ENCODE measurements around the gene MESP2.

MESP2 gene

GRCh38 chr15:89818287-89818686, 42.2 kb downstream of the MESP2 start:
- POLR2A ChIA-PET: no interaction called here
- CTCF ChIA-PET: interaction anchor here (1.6 kb wide), 1 partner anchor 57 kb away, joined by 4 read pairs; no protein-coding TSS in a partner anchor

GRCh38 chr15:89820666-89821611, 44.8 kb downstream of the MESP2 start:
- no peak for DNase-seq (ENCODE audit: extremely low spot score)
- POLR2A ChIA-PET: no interaction called here
- no peak for TF ChIP-seq CTCF (IDR thresholded peaks at IDR 0.05; ENCODE audit: control extremely low read depth, extremely low read depth, low read depth, missing control alignments)
- CTCF ChIA-PET: no interaction called here

More at GRCh38 chr15:89818287-89818686, 42.2 kb downstream of the MESP2 start:
- TF ChIP-seq CTCF (IDR thresholded peaks at IDR 0.05; ENCODE audit: control extremely low read depth, extremely low read depth, low read depth, missing control alignments): no peak
- DNase-seq (ENCODE audit: extremely low spot score): no peak

- ChIA-PET CTCF (interaction anchor here (1.1 kb wide), 1 partner anchor 53 kb away, joined by 3 read pairs; no protein-coding TSS in a partner anchor), POLR2A (interaction anchor here (0.6 kb wide), 1 partner anchor 14 kb away, joined by 3 read pairs; no protein-coding TSS in a partner anchor)
- no peak for TF ChIP-seq CTCF (IDR thresholded peaks at IDR 0.05; ENCODE audit: control extremely low read depth, extremely low read depth, low read depth, missing control alignments)
- DNase-seq (ENCODE audit: extremely low spot score): no peak
These were observed 45.9 kb downstream of the MESP2 start for GRCh38 chr15:89822026-89822425.

GRCh38 chr15:89822611-89822950, 46.4 kb downstream of the MESP2 start:
- DNase-seq (ENCODE audit: extremely low spot score): no peak
- CTCF ChIA-PET: interaction anchor here (1.1 kb wide), 1 partner anchor 52 kb away, joined by 3 read pairs; no protein-coding TSS in a partner anchor
- POLR2A ChIA-PET: no interaction called here
- TF ChIP-seq CTCF (IDR thresholded peaks at IDR 0.05; ENCODE audit: control extremely low read depth, extremely low read depth, low read depth, missing control alignments): no peak

GRCh38 chr15:89822951-89823711, 47.0 kb downstream of the MESP2 start:
- ChIA-PET POLR2A (no interaction called here), CTCF (interaction anchor here (0.7 kb wide), 1 partner anchor 62 kb away, joined by 3 read pairs; no protein-coding TSS in a partner anchor)
- no peak for DNase-seq (ENCODE audit: extremely low spot score)
- no peak for TF ChIP-seq CTCF (IDR thresholded peaks at IDR 0.05; ENCODE audit: control extremely low read depth, extremely low read depth, low read depth, missing control alignments)

GRCh38 chr15:89823836-89824606, 47.9 kb downstream of the MESP2 start:
- no peak for TF ChIP-seq CTCF (IDR thresholded peaks at IDR 0.05; ENCODE audit: control extremely low read depth, extremely low read depth, low read depth, missing control alignments)
- ChIA-PET POLR2A (no interaction called here), CTCF (interaction anchor here (0.7 to 1.8 kb wide), 2 partner anchors 14 to 63 kb away, joined by 3 to 4 read pairs; no protein-coding TSS in a partner anchor)
- no peak for DNase-seq (ENCODE audit: extremely low spot score)
